GM12878 (cell line): ENCODE results near the gene DHCR7. TPM values are rescaled to one million over a fixed set of nuclear protein-coding genes. Genes with fewer than 3 reads are reported as not detected.

Source experiments
- ATAC-seq: fragments of 200-7000 bp; cut with Tn5 transposase; 3 replicates; pipeline ENCODE4 v1.9.1; 2020; ENCODE audit warnings: mild to moderate bottlenecking, moderate library complexity
- BruUV-seq: library from RNA; stranded (reverse); fragments of 400-500 nt; replicated peaks from 2 replicates; lab custom pipeline; 2021; lab: Mats Ljungman, UMichigan
- CTCF ChIA-PET: fragments of 300-600 bp; sonication (Branson Sonifier 250); formaldehyde crosslinking; extraction: SDS; loops from one replicate; lab custom pipeline; 2021; ENCODE audit warnings: inconsistent platforms; lab: Yijun Ruan, JAX
- POLR2A ChIA-PET: fragments of 350-600 bp; formaldehyde crosslinking; extraction: SDS; loops from one replicate; lab custom pipeline; 2021; ENCODE audit warnings: inconsistent platforms; lab: Charles Lee
- RAD21 ChIA-PET: fragments of 300-600 bp; sonication (Branson Sonifier 250); formaldehyde crosslinking; loops from one replicate; lab custom pipeline; 2023; ENCODE audit warnings: antibody characterized with exemption; ENCODE audit not compliant: unreplicated experiment; lab: Charles Lee
- SMC1A ChIA-PET: fragments of 300-600 bp; sonication (Branson Sonifier 250); formaldehyde crosslinking; loops from one replicate; lab custom pipeline; 2023; ENCODE audit not compliant: unreplicated experiment, uncharacterized antibody; lab: Charles Lee
- DNase-seq: peaks from one replicate; pipeline ENCODE4 v3.0.0-alpha.2; 2011; ENCODE audit warnings: low read depth, low spot score
- FAIRE-seq: peaks from 3 replicates; lab custom pipeline; 2011; peaks lifted over from hg19 to GRCh38; lab: Jason Lieb, UNC
- H2AFZ ChIP-seq: 2 replicates; pipeline ENCODE4 v1.6.0; 2011; ENCODE audit warnings: low read depth, low read length, control low read depth; ENCODE audit not compliant: control insufficient read depth
- H3K27ac ChIP-seq: 2 replicates; pipeline ENCODE4 v1.5.1; 2011; ENCODE audit warnings: control low read depth; ENCODE audit not compliant: control insufficient read depth, insufficient read depth
- H3K27me3 ChIP-seq, 2 experiments: replicated peaks in 1 of 2; 2 replicates each; pipeline versions ENCODE4 v1.6.0 to v1.6.1; 2011; ENCODE audit warnings: low read length in 1 of 2; ENCODE audit not compliant: control insufficient read depth in 2 of 2, insufficient read depth in 2 of 2
- H3K36me3 ChIP-seq, 2 experiments: 2 replicates each; pipeline ENCODE4 v1.5.1; 2011; ENCODE audit warnings: low read length in 1 of 2; ENCODE audit not compliant: control insufficient read depth in 2 of 2, insufficient read depth in 2 of 2
- H3K4me1 ChIP-seq: 2 replicates; pipeline ENCODE4 v1.6.1; 2011; ENCODE audit warnings: mild to moderate bottlenecking, low read length, moderate library complexity, mixed read lengths; ENCODE audit not compliant: control insufficient read depth, insufficient read depth
- H3K4me2 ChIP-seq: 2 replicates; pipeline ENCODE4 v1.6.0; 2011; ENCODE audit warnings: control low read depth; ENCODE audit not compliant: control insufficient read depth, insufficient read depth
- H3K4me3 ChIP-seq: fragments of 200-600 bp; sonication (generic); 2 replicates; pipeline ENCODE4 v1.5.1; 2016
- H3K79me2 ChIP-seq: 2 replicates; pipeline ENCODE4 v1.6.0; 2011; ENCODE audit warnings: low read length; ENCODE audit not compliant: control insufficient read depth, insufficient read depth
- H3K9ac ChIP-seq: 2 replicates; pipeline ENCODE4 v1.8.0; 2011; ENCODE audit warnings: low read length, control low read depth, mixed read lengths; ENCODE audit not compliant: control insufficient read depth, insufficient read depth
- H3K9me3 ChIP-seq: replicated peaks from 3 replicates; pipeline ENCODE4 v1.5.1; 2011; ENCODE audit warnings: mild to moderate bottlenecking, low read length; ENCODE audit not compliant: control insufficient read depth, insufficient read depth
- H4K20me1 ChIP-seq: 2 replicates; pipeline ENCODE4 v1.6.0; 2011; ENCODE audit not compliant: control insufficient read depth, insufficient read depth
- BMI1 ChIP-seq: fragments of 450-650 bp; IDR thresholded peaks from 2 replicates; pipeline ENCODE4 v1.6.1; 2016; ENCODE audit warnings: mild to moderate bottlenecking, moderate library complexity, borderline replicate concordance
- CEBPB ChIP-seq, 2 experiments: fragments of 150-350 bp in 1 of 2; IDR thresholded peaks; 2 replicates each; pipeline ENCODE4 v1.6.1; 2012 to 2014; ENCODE audit warnings: low read depth in 2 of 2, low read length in 2 of 2, borderline replicate concordance in 1 of 2, inconsistent platforms in 1 of 2
- CHD1 ChIP-seq: IDR thresholded peaks from 2 replicates; pipeline ENCODE4 v1.6.1; 2012; ENCODE audit warnings: low read depth, low read length, improper control_type of control experiment
- EED ChIP-seq: sonication (generic); IDR thresholded peaks from 2 replicates; pipeline ENCODE4 v1.6.1; 2016; ENCODE audit warnings: antibody characterized with exemption, low read depth
- ESRRA ChIP-seq: IDR thresholded peaks from 2 replicates; pipeline ENCODE4 v1.6.1; 2012; ENCODE audit warnings: mild to moderate bottlenecking, low read length, improper control_type of control experiment
- FOXM1 ChIP-seq: IDR thresholded peaks from 2 replicates; pipeline ENCODE4 v1.6.1; 2012; ENCODE audit warnings: low read depth, mild to moderate bottlenecking, inconsistent platforms, low read length, moderate library complexity
- GABPA ChIP-seq: IDR thresholded peaks from 2 replicates; pipeline ENCODE4 v1.6.1; 2014; ENCODE audit warnings: antibody characterized with exemption, low read depth, mild to moderate bottlenecking, inconsistent platforms
- HDAC2 ChIP-seq: fragments of 200-600 bp; sonication (generic); IDR thresholded peaks from 2 replicates; pipeline ENCODE4 v1.6.1; 2017
- KDM1A ChIP-seq: fragments of 200-600 bp; sonication (generic); IDR thresholded peaks from 2 replicates; pipeline ENCODE4 v1.6.1; 2016; ENCODE audit warnings: borderline replicate concordance
- NKRF ChIP-seq: fragments of 450-650 bp; conservative IDR thresholded peaks from 2 replicates; pipeline ENCODE4 v1.6.1; 2017; ENCODE audit warnings: mild to moderate bottlenecking, moderate library complexity
- PBX3 ChIP-seq: IDR thresholded peaks from 2 replicates; pipeline ENCODE4 v1.6.1; 2011; ENCODE audit warnings: mild to moderate bottlenecking, low read depth, low read length, moderate library complexity; ENCODE audit not compliant: insufficient replicate concordance
- POU2F2 ChIP-seq: IDR thresholded peaks from 3 replicates; pipeline ENCODE4 v1.6.1; 2011; ENCODE audit warnings: low read depth, mild to moderate bottlenecking, low read length, borderline replicate concordance
- RB1 ChIP-seq: fragments of 450-650 bp; formaldehyde crosslinking; IDR thresholded peaks from 2 replicates; pipeline ENCODE4 v1.6.1; 2017; ENCODE audit warnings: mild to moderate bottlenecking, borderline replicate concordance
- SIN3A ChIP-seq: IDR thresholded peaks from 2 replicates; pipeline ENCODE4 v1.6.1; 2012; ENCODE audit warnings: low read depth, low read length, improper control_type of control experiment
- TARDBP ChIP-seq: IDR thresholded peaks from 2 replicates; pipeline ENCODE4 v1.6.1; 2016; ENCODE audit warnings: borderline replicate concordance
- ZBTB40 ChIP-seq: fragments of 450-650 bp; IDR thresholded peaks from 2 replicates; pipeline ENCODE4 v1.6.1; 2016; ENCODE audit warnings: mild to moderate bottlenecking, moderate library complexity, borderline replicate concordance
- ZNF207 ChIP-seq: fragments of 450-650 bp; IDR thresholded peaks from 2 replicates; pipeline ENCODE4 v1.6.1; 2014; ENCODE audit warnings: antibody characterized with exemption, mild to moderate bottlenecking, borderline replicate concordance
- ZNF274 ChIP-seq: IDR thresholded peaks from one replicate; pipeline ENCODE4 v1.8.0; 2011; ENCODE audit not compliant: insufficient read length, insufficient read depth
- WGBS: methylation state at CpG from one replicate; pipeline ENCODE4 v1.1.6; 2016; ENCODE audit warnings: low lambda C conversion rate; ENCODE audit not compliant: insufficient replicate concordance, insufficient coverage; ENCODE audit errors: missing lambda C conversion rate; 5-methylcytosine and 5-hydroxymethylcytosine counted together
- in situ Hi-C: fragments of 300-500 bp; cut with MboI; formaldehyde crosslinking; loops from 9 replicates; pipeline ENCODE4 v1.14.3; 2018; ENCODE audit warnings: mixed read lengths
- intact Hi-C: fragments of 100-400 bp; cut with micrococcal nuclease; formaldehyde crosslinking; loops from one replicate; pipeline ENCODE4 v1.14.2; 2022; ENCODE audit not compliant: unreplicated experiment
- polyA plus RNA-seq, 11 experiments: library from polyadenylated mRNA; depleted of rRNA in 4 of 11; unstranded in 6 of 11; stranded (reverse) in 5 of 11; fragments of >200 nt; fragmentation: Nextera tagmentation in 4 of 11; fragmentation: Illumina TruSeq in 1 of 11; extraction: Ambion mirVana in 4 of 11; extraction: Trizol in 1 of 11; gene quantifications; 1 replicate in 1 of 11; 2 replicates in 10 of 11; pipeline versions ENCODE4 v1.2.1 to v1.2.3, GENCODE V29; 2011 to 2016; ENCODE audit warnings: inconsistent platforms in 2 of 11, missing spikeins in 2 of 11, low read depth in 1 of 11
- total RNA-seq, 4 experiments: library from RNA; depleted of rRNA in 3 of 4; stranded (reverse); fragments of >200 nt in 3 of 4; fragmentation: Illumina TruSeq in 1 of 4; extraction: Trizol in 1 of 4; gene quantifications; 2 replicates each; pipeline versions ENCODE4 v1.2.1 to v1.2.3, GENCODE V29; 2013 to 2021

DHCR7 gene
- total and polyA plus RNA-seq, 10 of the 15 experiments (the other 5 are each of a cell fraction or from before 2014, with no cell fraction given): 4.2 to 115 (median 57.8) TPM

- TF ChIP-seq NKRF (no peak), ZNF274 (no peak), CHD1 (no peak), RB1 (no peak), EED (no peak), GABPA (no peak), SIN3A (no peak), CEBPB (IDR thresholded peaks at IDR 0.05; ENCODE audit: borderline replicate concordance in 1 of 2, low read depth in 2 of 2, low read length in 2 of 2) (no peak), ZNF207 (no peak)
- TF ChIP-seq, all 136 proteins: peak for 0
These were observed 52.4 kb downstream of the DHCR7 start (continued) for GRCh38 chr11:71395774-71396173.

GRCh38 chr11:71395263-71395560 is 53.0 kb downstream of the DHCR7 start:
- Histone ChIP-seq H4K20me1 (no peaks in the 10 kb centered on the region), H3K9me3 (no peaks in the 10 kb centered on the region), H3K4me1 (no peaks in the 10 kb centered on the region), H3K36me3 (no peaks in the 10 kb centered on the region), H2AFZ (no peak overlapping the region), H3K79me2 (no peaks in the 10 kb centered on the region), H3K27me3 (0 out of 4 replicates have a peak, but pooled peaks cover 0 to 2% of the 10 kb centered on the region in 2 experiments), H3K27ac (no peak overlapping the region), H3K9ac (no peak overlapping the region), H3K4me2 (no peak overlapping the region), H3K4me3 (no peak overlapping the region)
- in situ Hi-C loops: no loop called here
- ChIA-PET POLR2A (no interaction called here), SMC1A (no interaction called here), CTCF (interaction anchor here (1.1 kb wide), 1 partner anchor 25 kb away, joined by 3 read pairs; no protein-coding TSS in a partner anchor), RAD21 (interaction anchor here (0.7 kb wide), 1 partner anchor 23 kb away, joined by 4 read pairs; no protein-coding TSS in a partner anchor)
- ATAC-seq (no peak), FAIRE-seq (no peak), DNase-seq (no peak)
- intact Hi-C loops: no loop called here
- no TSS peak for BruUV-seq
- 59% methylated on average over 7 of the region's 7 CpGs for WGBS
- TF ChIP-seq FOXM1: no peak
- no peak for TF ChIP-seq POU2F2
- no peak for TF ChIP-seq PBX3
- no peak for TF ChIP-seq ZBTB40
- TF ChIP-seq ESRRA: no peak
- no peak for TF ChIP-seq KDM1A
- TF ChIP-seq BMI1: no peak
- no peak for TF ChIP-seq ZNF274
- no peak for TF ChIP-seq HDAC2
- no peak for TF ChIP-seq TARDBP
